GM10248 (cell line): Measurements from ENCODE around the gene SLC36A1.
"Not testable (repeated sequence)": the region's sequence is repeated elsewhere in the genome, so short reads cannot be mapped to it uniquely, and the experiment has no call there.

Source experiments
- CTCF ChIA-PET: fragments of 300-600 bp; sonication (Branson Sonifier 250); formaldehyde crosslinking; extraction: SDS; loops from one replicate; lab custom pipeline; 2021; ENCODE audit warnings: antibody characterized with exemption; lab: Yijun Ruan, JAX
- POLR2A ChIA-PET: fragments of 350-650 bp; sonication (Branson Sonifier 250); formaldehyde crosslinking; extraction: SDS; loops from one replicate; lab custom pipeline; 2020; ENCODE audit warnings: antibody characterized with exemption; lab: Yijun Ruan, JAX
- DNase-seq: peaks from one replicate; pipeline ENCODE4 v3.0.0; 2012; ENCODE audit errors: extremely low spot score
- TF ChIP-seq, protein P1 (sequence below): IDR thresholded peaks from 2 replicates; pipeline ENCODE4 v1.5.1; 2012; ENCODE audit warnings: mild to moderate bottlenecking, low read depth; ENCODE audit errors: extremely low read depth, missing control alignments, control extremely low read depth

The SLC36A1 gene

DNA sequence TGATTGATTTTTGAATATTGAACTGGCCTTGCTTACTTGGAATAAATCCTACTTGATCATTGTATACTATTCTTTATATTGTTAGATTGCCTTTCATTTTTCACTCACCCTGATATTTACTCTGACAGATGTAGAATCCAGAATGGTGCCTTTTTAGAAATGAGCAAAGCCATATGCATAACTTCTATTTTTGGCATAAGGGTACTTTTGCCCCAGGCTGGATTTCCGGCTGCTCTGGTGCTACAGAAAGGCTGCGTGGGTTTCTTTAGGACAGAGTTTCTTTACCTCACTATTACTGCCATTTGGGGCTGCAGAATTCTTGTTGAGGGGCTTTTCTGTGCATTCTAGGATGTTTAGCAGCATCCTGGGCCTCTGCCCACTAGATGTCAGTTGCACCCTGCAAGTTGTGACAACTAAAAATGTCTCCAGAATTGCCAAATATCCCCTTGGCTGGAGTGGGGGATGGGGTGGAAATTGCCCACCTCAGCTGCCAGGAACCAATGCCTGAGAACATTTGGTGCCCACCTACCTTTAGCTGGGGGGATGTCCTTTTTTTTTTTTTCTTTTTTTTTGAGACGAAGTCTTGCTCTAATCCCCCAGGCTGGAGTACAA lies 50.1 kb downstream of the SLC36A1 start:
- ChIA-PET POLR2A (no interaction called here), CTCF (interaction anchor here (1.0 to 4.7 kb wide), 6 partner anchors 8 to 154 kb away, joined by 3 to 62 read pairs (median 10); partner anchors contain the start of gene SLC36A1)
- TF ChIP-seq, protein P1, sequence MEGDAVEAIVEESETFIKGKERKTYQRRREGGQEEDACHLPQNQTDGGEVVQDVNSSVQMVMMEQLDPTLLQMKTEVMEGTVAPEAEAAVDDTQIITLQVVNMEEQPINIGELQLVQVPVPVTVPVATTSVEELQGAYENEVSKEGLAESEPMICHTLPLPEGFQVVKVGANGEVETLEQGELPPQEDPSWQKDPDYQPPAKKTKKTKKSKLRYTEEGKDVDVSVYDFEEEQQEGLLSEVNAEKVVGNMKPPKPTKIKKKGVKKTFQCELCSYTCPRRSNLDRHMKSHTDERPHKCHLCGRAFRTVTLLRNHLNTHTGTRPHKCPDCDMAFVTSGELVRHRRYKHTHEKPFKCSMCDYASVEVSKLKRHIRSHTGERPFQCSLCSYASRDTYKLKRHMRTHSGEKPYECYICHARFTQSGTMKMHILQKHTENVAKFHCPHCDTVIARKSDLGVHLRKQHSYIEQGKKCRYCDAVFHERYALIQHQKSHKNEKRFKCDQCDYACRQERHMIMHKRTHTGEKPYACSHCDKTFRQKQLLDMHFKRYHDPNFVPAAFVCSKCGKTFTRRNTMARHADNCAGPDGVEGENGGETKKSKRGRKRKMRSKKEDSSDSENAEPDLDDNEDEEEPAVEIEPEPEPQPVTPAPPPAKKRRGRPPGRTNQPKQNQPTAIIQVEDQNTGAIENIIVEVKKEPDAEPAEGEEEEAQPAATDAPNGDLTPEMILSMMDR = no peak
- DNase-seq = no peak

DNA sequence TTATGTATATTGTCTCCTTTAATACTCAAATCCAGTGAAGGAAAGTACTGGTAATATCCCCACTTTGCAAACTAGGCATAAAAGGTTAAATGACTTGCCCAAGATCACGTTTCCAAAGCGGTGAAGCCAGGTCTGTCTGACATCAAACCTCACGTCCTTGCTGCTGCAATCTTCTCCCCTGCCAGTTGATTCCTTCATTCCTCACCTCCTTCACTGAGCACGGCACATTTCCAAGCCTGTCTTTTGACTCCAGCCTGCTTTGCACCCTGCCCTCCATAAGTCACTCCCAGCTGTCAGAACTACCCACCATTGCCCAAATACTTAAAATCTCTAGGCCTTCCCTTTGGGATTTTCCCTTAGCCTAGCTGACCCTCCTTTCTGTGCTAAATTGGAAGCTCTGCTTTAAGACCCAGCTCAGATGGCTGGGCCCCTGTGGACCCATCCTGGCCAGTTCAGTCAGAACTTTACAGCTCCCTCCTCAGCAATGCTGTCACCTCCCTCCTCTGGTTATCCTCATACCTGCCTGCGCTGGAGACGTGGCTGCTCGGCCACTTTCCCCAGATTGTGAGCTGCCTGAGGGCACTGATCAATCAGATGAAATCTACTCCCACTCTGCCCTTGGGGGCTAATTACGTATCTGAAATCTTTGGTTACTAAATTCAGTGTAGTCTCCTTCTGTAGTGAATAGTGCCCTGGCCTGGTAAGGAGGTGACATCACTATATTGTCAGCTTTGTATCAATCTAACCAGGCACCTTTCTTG lies 51.2 kb downstream of the SLC36A1 start:
- ChIA-PET POLR2A (no interaction called here), CTCF (interaction anchor here (1.0 to 4.7 kb wide), 13 partner anchors 8 to 182 kb away, joined by 3 to 62 read pairs (median 6); partner anchors contain the start of gene SLC36A1)
- DNase-seq = no peak
- TF ChIP-seq, protein P1 = no peak

DNA sequence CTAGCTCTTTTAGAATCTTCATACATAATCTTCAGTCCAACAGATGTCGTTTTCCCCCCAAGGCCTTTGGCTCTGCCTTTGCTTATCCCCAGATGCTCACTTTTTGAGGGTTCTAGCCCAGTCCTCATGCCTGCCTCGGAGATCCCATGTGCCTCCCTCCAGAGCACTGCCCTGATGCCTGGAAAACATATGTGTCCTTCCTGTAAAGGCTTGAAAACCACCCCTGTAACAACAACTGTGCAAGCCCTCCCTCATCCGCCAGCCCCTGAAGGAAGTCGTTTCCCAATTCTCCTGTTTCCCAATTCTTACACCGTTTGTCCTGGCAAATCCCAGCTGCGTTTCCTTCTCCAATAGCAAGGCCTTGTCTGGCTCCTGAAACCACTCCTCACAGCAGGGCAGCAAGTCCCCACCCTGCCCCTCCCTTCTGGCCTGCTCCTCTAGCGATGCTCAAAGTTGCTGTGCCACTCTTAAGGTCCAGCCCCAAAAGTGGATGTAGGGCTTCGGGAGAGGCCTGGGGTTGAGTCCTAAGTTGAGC lies 52.2 kb downstream of the SLC36A1 start:
- TF ChIP-seq, protein P1 = no peak
- CTCF ChIA-PET = interaction anchor here (0.8 to 4.7 kb wide), 12 partner anchors 10 to 183 kb away, joined by 3 to 62 read pairs (median 6); partner anchors contain the start of gene SLC36A1
- POLR2A ChIA-PET = no interaction called here
- DNase-seq = no peak

DNA sequence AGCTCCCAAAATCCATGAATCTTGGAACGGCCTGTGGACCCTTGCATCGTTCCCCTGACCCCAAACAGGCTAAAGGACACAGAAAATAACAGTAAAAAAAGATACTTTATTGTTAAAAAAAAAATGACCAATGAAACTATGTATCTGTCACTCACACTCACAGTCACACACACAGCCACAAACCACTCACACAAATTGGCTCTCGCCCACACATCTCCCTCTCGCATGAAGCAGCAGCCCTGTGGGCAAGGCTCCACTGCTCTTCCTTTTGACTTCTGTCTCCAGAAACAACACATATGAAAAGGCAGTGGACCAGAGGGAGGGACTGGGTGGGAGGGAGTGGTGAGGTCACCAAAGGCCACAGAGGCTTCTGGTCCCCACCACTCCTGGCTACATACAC lies 56.6 kb downstream of the SLC36A1 start:
- ChIA-PET POLR2A (no interaction called here), CTCF (interaction anchor here (1.8 to 2.0 kb wide), 2 partner anchors 56 to 149 kb away, joined by 5 to 7 read pairs; partner anchors contain the start of gene SLC36A1)
- TF ChIP-seq, protein P1 = no peak
- peak; percentile 36 for DNase-seq

DNA sequence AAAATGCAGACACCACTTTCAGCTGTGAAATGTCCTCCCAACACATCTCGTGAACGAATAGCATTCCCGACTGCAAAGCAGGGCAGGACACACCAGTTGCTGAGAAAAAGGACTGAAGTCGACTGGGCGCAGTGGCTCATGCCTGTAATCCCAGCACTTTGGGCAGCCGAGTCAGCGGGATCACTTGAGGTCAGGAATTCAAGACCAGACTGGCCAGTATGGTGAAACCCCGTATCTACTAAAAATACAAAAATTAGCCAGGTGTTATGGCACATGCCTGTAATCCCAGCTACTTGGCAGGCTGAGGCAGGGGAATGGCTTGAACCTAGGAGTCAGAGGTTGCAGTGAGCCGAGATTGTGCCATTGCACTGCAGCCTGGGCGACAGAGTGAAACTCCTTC lies 60.9 kb downstream of the SLC36A1 start:
- ChIA-PET CTCF (interaction anchor here (1.4 to 2.9 kb wide), 5 partner anchors 12 to 144 kb away, joined by 4 to 15 read pairs (median 7); no protein-coding TSS in a partner anchor), POLR2A (interaction anchor here (0.7 kb wide), 1 partner anchor 419 kb away, joined by 3 read pairs; no protein-coding TSS in a partner anchor)
- not testable (repeated sequence) for DNase-seq

DNA sequence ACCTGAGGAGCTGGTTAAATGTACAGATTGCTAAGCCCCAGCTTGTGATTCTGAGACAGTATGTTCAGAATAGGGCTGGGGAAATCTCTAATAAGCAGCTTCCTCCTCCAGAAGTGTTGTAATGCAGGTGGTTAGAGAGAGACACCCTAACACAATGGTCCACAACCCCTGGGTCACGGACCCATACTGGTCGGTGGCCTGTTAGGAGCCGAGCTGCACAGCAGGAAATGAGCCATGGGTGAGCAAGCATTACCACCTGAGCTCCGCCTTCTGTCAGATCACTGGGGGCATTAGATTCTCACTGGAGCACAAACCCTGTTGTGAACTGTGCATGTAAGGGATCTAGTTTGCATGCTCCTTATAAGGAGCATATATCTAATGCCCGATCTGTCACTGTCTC lies 61.8 kb downstream of the SLC36A1 start:
- POLR2A ChIA-PET = interaction anchor here (0.7 kb wide), 1 partner anchor 420 kb away, joined by 3 read pairs; no protein-coding TSS in a partner anchor
- TF ChIP-seq, protein P1 = no peak
- DNase-seq = no peak
- CTCF ChIA-PET = interaction anchor here (1.4 to 2.9 kb wide), 7 partner anchors 11 to 143 kb away, joined by 4 to 16 read pairs (median 7); no protein-coding TSS in a partner anchor
